H54 (cell line): ENCODE measurements around the gene MYOCD.
A peak's percentile ranks its signal among the peaks of the same experiment; 100 is the strongest.

Experiments
- DNase-seq: peaks from one replicate; pipeline ENCODE4 v3.0.0; 2011; ENCODE audit warnings: low spot score, mixed read lengths; ENCODE audit not compliant: insufficient read length
- FAIRE-seq: peaks from 3 replicates; lab custom pipeline; 2011; peaks lifted over from hg19 to GRCh38; lab: Jason Lieb, UNC
- POLR2A ChIP-seq: IDR thresholded peaks from 2 replicates; pipeline ENCODE4 v1.6.1; 2011; ENCODE audit warnings: low read depth, mild to moderate bottlenecking, low read length

The MYOCD gene

DNA sequence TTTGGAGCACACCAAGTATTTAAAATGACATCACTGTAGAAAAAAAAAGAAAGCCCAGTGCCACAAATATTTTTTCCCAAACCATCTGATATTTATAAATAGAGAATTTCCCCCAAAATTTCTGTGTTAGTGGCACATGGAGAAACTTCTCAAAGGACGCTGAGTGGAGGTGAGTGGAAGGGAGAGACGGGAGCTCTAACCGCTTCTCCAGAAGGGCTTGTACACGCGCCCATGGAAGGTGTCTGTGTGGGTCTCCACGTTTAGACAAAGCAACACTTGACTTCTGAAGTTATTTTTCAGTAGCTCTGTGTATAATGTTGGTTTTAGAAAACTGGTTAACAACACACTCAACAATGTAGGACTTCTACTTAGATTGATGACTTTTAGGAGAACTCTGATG lies 1.0 kb downstream of the MYOCD start:
- TF ChIP-seq POLR2A, result no peak
- no peak for DNase-seq
- no peak for FAIRE-seq

- no peak for FAIRE-seq
- DNase-seq, result peak; percentile 9
Measured at GRCh38 chr17:12667299-12667958, 1.7 kb downstream of the MYOCD start.

GRCh38 chr17:12671906-12672305 lies 6.2 kb downstream of the MYOCD start:
- no peak for DNase-seq
- TF ChIP-seq POLR2A, result no peak
- no peak for FAIRE-seq

More at GRCh38 chr17:12667299-12667958, 1.7 kb downstream of the MYOCD start:
- no peak for TF ChIP-seq POLR2A

DNA sequence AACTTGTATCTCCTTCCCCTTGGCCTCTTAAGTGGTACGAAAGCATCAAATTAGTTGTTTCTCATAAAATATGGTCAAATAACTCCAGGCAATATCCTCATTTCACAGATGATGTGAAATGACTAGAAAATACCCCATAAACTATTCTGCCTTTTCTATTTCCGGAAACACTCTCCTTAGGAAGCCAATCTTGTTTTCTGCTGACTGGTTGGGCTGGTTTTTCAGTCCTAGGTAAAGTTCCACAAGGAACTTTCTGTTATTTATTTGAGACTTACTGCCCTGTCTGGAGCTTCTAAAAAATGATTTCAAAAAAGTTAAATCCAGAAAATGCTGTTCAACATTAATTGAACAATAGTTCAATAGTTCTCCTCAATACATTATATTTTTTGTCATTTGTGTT lies 7.3 kb downstream of the MYOCD start:
- FAIRE-seq (no peak), DNase-seq (no peak)
- no peak for TF ChIP-seq POLR2A

GRCh38 chr17:12673788-12674187 lies 8.1 kb downstream of the MYOCD start:
- DNase-seq, result no peak
- no peak for TF ChIP-seq POLR2A
- FAIRE-seq, result no peak

- no peak for FAIRE-seq
- no peak for DNase-seq
- TF ChIP-seq POLR2A, result no peak
Measured at GRCh38 chr17:12680407-12680897, 14.8 kb downstream of the MYOCD start.

DNA sequence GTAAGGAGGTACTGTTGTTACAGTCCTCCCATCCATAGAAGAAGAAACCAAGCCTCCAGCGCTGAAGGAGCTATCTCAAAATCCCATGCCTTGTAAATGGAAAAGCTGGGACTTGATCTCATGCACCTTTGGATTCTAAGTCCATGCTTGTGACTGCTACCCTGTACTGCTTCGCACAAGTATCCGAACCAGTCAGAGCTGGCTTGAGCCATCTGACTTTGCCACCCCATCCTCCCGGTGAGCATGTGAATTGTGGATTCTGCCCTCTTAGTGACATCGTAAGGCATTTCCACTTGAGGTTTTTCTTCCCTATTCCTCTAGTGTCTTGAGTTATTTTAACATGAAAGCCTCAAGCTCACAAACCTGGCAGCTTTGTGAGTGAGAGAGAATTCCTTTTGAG lies 15.3 kb downstream of the MYOCD start:
- FAIRE-seq (no peak), DNase-seq (no peak)
- no peak for TF ChIP-seq POLR2A

GRCh38 chr17:12683299-12683698 lies 17.6 kb downstream of the MYOCD start:
- FAIRE-seq (no peak), DNase-seq (no peak)
- TF ChIP-seq POLR2A, result no peak

DNA sequence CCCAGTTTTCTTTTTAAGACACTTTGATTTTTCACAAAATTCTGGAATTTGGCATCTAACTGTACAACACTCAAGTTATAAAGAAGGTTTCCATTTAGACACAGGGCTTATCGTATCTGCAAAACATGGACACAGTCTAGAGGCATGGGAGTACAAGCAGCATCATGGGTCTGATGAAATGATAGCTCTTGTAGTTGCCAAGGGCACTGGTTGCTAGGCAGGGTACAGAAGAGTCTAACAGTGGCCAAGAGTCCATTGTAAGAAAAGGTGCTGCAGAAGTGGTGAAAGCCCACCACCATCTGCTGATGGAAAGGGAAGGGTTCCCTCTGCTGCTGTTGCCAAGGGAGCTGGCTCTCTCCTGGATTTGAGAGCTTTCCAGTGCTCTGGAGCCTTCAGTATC lies 20.8 kb downstream of the MYOCD start:
- no peak for DNase-seq
- no peak for FAIRE-seq
- TF ChIP-seq POLR2A, result no peak

DNA sequence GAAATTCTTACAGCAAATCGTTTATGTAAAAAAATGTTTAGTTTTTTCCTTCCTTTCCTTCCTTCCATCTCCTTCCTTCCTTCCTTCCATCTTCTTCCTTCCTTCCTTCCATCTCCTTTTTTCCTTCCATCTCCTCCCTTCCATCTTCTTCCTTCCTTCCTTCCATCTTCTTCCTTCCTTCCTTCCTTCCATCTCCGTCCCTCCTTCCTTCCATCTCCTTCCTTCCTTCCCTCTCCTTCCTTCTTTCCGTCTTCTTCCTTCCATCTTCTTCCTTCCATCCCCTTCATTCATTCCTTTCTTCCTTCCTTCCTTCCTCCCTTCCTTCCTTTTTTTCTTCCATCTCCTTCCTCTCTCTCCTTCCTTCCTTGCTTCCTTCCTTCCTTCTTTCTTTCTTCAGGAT lies 22.7 kb downstream of the MYOCD start:
- FAIRE-seq (no peak), DNase-seq (no peak)
- TF ChIP-seq POLR2A, result no peak

GRCh38 chr17:12691173-12691572 lies 25.5 kb downstream of the MYOCD start:
- no peak for FAIRE-seq
- no peak for DNase-seq
- no peak for TF ChIP-seq POLR2A

DNA sequence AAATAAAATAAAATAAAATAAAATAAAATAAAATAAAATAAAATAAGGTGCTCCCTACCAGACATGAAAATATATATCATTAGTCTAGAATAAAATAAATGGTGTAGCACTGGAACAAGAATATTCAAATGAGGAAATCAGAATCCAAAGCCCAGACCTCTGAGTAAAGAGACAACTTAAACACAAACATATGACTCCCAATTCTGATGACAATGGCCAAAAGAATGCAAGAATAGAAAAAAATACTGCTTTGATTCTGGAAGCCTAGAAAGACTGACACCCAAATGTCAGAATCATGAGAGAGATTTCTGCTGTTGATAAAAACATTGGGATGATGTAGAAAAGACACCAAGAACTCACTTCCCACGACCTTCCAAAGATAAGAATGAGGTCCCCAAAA lies 27.9 kb downstream of the MYOCD start:
- no peak for TF ChIP-seq POLR2A
- no peak for DNase-seq
- FAIRE-seq, result no peak

- FAIRE-seq, result no peak
- DNase-seq, result no peak
- TF ChIP-seq POLR2A, result no peak
Measured at GRCh38 chr17:12706070-12706469, 40.4 kb downstream of the MYOCD start.

DNA sequence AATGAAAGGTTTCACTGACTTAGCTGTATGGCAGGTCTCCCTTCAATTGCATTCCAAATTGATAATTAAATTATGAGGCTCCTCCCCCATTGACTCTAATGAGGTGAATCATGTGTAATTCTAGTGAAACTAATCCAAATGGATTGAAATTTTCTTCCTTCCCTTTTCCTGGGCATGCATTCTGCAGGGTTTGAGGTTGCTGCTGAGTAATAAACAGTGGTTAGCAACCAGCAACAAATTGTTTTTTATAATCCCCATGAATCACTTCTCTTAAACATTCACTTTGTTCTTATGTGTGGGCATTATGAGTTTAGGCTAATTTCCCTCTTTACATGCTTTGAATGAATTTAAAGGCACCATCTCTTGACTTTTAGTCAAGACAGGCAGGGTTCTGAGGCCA lies 43.4 kb downstream of the MYOCD start:
- no peak for FAIRE-seq
- DNase-seq, result no peak
- no peak for TF ChIP-seq POLR2A

GRCh38 chr17:12712415-12712814 lies 46.7 kb downstream of the MYOCD start:
- TF ChIP-seq POLR2A, result no peak
- no peak for DNase-seq
- FAIRE-seq, result no peak
